ENCODE data around the gene KIAA0930.

DNA sequence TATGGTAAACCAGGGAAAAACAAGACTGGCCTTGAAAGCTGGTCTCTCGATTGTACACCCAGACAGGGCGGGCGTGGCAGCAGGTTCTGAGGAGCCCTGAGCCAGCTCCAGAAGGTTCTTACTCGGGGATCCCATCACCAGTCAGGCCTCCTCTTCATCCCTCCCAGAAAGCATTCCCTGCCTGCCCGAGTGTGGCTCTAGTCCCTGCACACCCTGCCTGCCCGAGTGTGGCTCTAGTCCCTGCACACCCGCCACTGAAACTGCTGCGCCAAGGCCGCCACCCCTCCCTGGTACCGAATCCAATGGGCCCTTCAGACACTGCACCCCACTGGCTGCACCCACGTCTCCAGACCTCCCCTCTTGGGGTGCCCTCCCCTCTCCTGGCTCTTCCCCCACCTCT, 30.1 kb downstream of the KIAA0930 start:
- no peak for TF ChIP-seq POLR2A (IDR thresholded peaks at IDR 0.05; ENCODE audit: low read length)
- TF ChIP-seq GATA1 (IDR thresholded peaks at IDR 0.05; ENCODE audit: low read depth, low read length) = no peak

Measured in erythroblast (primary cell).